ENCODE results near the gene TMEM100.

Gene TMEM100

GRCh38 chr17:55743103-55743679 is 20.5 kb upstream of the TMEM100 start:
- no peak for DNase-seq (ENCODE audit: low spot score)

GRCh38 chr17:55742272-55743102 is 19.8 kb upstream of the TMEM100 start:
- no peak for DNase-seq (ENCODE audit: low spot score)

GRCh38 chr17:55741356-55741700 is 18.7 kb upstream of the TMEM100 start:
- DNase-seq (ENCODE audit: low spot score), result no peak

- no peak for DNase-seq (ENCODE audit: low spot score)
Measured at GRCh38 chr17:55740511-55741355, 18.1 kb upstream of the TMEM100 start.

GRCh38 chr17:55737976-55738501 is 15.4 kb upstream of the TMEM100 start:
- DNase-seq (ENCODE audit: low spot score), result no peak

- no peak for DNase-seq (ENCODE audit: low spot score)
Measured at GRCh38 chr17:55735731-55736405, 13.2 kb upstream of the TMEM100 start.

- DNase-seq (ENCODE audit: low spot score), result no peak
Measured at GRCh38 chr17:55734128-55734781, 11.6 kb upstream of the TMEM100 start.

- DNase-seq (ENCODE audit: low spot score), result no peak
Measured at GRCh38 chr17:55731586-55732250, 9.1 kb upstream of the TMEM100 start.

GRCh38 chr17:55730808-55731207 is 8.1 kb upstream of the TMEM100 start:
- no peak for DNase-seq (ENCODE audit: low spot score)

GRCh38 chr17:55730380-55730779 is 7.7 kb upstream of the TMEM100 start:
- DNase-seq (ENCODE audit: low spot score), result no peak

GRCh38 chr17:55729484-55729883 is 6.8 kb upstream of the TMEM100 start:
- DNase-seq (ENCODE audit: low spot score), result no peak

GRCh38 chr17:55728833-55729232 is 6.2 kb upstream of the TMEM100 start:
- no peak for DNase-seq (ENCODE audit: low spot score)

GRCh38 chr17:55728361-55728760 is 5.7 kb upstream of the TMEM100 start:
- DNase-seq (ENCODE audit: low spot score), result no peak

GRCh38 chr17:55727920-55728319 is 5.3 kb upstream of the TMEM100 start:
- no peak for DNase-seq (ENCODE audit: low spot score)

- DNase-seq (ENCODE audit: low spot score), result no peak
Measured at GRCh38 chr17:55727275-55727674, 4.6 kb upstream of the TMEM100 start.

GRCh38 chr17:55726440-55726839 is 3.8 kb upstream of the TMEM100 start:
- DNase-seq (ENCODE audit: low spot score), result no peak

GRCh38 chr17:55723488-55723848 is 804 bp upstream of the TMEM100 start:
- no peak for DNase-seq (ENCODE audit: low spot score)

GRCh38 chr17:55722016-55722736 is 488 bp downstream of the TMEM100 start:
- DNase-seq (ENCODE audit: low spot score), result no peak

- DNase-seq (ENCODE audit: low spot score), result no peak
Measured at GRCh38 chr17:55720919-55721836, 1.5 kb downstream of the TMEM100 start.
